Measurements from ENCODE around the gene BPIFB3. TPM values are rescaled to one million over a fixed set of nuclear protein-coding genes. Genes with fewer than 3 reads are reported as not detected.

The BPIFB3 gene
- total RNA-seq, 2 donors from 2014 or later: not detected

GRCh38 chr20:33046412-33046811, 7.3 kb upstream of the BPIFB3 start:
- no peak for DNase-seq (ENCODE audit: low spot score)
- intact Hi-C loops (cut with DNase I): no loop called here

- intact Hi-C loops (cut with DNase I): no loop called here
- no peak for DNase-seq (ENCODE audit: low spot score)
Measured at GRCh38 chr20:33051333-33051732, 2.4 kb upstream of the BPIFB3 start.

DNA sequence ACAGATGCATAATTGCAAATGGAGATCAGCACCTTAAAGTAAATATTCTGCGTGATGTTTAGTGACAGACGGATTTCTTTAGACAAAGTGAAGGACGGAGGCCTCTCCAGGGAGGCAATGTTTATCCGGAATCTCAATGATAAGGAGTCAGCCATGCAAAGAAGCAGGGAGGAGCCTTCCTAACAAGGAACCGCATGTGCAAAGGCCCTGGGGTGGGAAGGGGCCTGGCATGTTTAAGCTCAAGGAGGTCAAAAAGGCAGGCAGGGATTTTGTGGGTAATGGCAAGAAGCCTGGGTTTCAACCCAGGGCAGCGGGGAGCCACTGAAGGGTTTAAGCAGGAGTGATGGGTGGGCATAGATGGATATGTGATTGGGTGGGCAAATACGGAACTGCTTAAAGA, 678 bp downstream of the BPIFB3 start:
- DNase-seq (ENCODE audit: low spot score): no peak
- intact Hi-C loops (cut with DNase I): no loop called here

- DNase-seq (ENCODE audit: low spot score): no peak
- intact Hi-C loops (cut with DNase I): loop anchor here in 1 of 2 donors (1.0 kb wide), 1 partner anchor 27 kb away; no protein-coding TSS in a partner anchor
Measured at GRCh38 chr20:33054791-33055190, 1.1 kb downstream of the BPIFB3 start.

DNA sequence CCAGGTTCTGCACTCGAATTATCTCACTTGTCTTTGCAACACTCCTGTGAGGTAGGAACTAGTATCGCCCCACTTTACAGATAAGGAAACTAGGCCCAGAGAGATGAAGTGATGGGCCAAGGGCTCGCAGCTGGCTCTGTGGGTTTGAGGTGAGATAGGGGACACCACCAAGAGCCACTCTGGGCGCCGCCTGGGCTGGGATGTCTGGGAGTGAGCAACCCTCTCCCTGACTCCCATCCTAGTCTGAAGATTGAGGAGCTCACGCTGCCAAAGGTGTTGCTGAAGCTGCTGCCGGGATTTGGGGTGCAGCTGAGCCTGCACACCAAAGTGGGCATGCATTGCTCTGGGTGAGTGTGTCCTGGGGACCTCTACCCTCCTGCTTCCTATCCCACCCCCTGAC, 5.4 kb downstream of the BPIFB3 start:
- no peak for DNase-seq (ENCODE audit: low spot score)
- intact Hi-C loops (cut with DNase I): no loop called here

DNA sequence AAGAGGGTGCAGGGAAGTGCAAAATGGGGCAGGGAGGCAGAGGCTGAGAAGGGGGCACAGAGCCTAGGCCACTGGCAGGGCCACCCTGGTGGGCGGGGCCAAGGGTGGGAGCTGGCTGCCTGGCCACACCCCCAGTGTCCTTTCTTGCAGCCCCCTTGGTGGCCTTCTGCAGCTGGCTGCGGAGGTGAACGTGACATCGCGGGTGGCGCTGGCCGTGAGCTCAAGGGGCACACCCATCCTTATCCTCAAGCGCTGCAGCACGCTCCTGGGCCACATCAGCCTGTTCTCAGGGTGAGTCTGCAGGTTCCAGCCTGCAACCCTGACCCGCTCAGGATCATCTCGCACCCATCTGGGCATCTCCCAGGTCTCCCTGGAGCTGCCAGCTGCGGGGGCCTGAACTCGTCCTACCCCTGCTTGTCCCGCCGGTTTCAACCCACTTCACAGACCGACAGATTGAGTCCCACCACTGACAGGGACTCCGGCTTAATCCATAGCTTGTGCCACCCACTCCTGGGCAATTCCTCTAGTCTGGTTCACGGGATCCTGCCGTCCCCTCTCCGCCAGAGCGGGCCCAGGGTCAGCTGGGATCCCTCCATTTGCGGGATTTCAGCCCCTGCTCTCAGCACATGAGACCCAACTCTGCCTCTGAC, 6.2 kb downstream of the BPIFB3 start:
- intact Hi-C loops (cut with DNase I): no loop called here
- DNase-seq (ENCODE audit: low spot score): no peak

DNA sequence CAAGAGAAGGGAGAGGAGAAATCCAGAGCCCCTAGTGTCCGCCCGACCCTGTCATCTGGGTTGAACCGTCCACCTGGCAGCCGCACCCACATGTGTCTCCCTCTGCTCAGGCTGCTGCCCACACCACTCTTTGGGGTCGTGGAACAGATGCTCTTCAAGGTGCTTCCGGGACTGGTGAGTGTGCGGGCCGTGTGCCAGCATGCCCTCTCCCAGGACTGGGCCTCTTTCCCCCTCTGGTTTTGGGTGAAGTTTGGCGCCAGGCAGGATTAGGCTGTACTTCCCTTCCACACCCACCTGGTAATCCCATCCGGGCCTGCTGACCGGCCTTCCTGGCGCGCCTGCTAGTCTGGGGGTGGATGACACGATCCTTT, 7.9 kb downstream of the BPIFB3 start:
- DNase-seq (ENCODE audit: low spot score): no peak
- intact Hi-C loops (cut with DNase I): no loop called here

DNA sequence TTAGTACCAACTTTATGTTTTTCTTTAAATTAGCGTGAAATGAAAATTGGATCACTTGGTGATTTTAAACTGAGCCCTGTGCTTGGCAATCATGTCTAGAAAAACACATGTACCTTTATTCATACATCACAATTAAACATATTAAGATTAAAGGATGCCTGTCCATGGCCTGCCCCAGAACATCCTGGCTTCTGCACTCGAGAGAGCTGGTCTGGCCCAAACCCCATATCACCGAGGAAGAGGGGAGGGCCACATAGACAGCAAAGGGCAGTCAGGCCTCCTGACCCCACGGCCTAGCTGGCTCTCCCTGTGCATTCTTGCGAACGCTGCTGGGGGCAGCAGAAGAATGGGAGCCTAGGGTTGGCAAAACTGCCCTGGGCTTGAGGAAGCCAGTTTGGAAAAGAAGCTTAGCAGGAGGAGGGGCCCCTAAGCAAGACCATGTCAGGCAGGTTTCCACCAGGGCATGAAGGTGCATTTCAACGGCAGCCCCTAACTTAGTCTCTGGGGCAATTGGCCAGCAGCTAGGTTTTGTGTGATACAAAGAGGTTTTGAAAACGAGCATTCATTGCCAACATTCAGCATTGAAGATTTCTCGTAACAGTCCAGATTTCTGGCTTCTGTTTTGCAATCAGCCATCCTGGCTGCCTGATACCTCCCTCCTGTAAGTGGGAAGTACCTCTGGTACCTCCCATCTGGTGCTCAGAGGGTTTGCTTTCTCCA, 8.6 kb downstream of the BPIFB3 start:
- intact Hi-C loops (cut with DNase I): no loop called here
- DNase-seq (ENCODE audit: low spot score): no peak

- intact Hi-C loops (cut with DNase I): no loop called here
- DNase-seq (ENCODE audit: low spot score): no peak
Measured at GRCh38 chr20:33062825-33063149, 9.1 kb downstream of the BPIFB3 start.

DNA sequence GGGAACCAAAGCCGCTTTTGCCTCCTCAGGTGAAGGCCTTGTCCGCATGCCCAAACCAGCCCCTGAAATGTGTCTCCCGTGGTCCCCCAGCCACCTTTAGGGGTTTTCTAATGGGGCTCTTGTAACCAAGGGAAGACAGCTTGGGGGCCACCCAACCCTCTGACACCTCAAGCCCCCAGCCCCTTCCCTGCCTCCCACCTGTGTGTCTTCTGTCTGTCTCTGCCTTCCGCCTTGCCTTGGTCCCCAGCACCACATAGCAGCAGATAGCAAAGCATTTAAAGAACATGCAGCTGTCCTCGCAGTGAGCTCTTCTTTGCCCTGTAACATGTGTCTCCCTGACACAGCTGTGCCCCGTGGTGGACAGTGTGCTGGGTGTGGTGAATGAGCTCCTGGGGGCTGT, 9.6 kb downstream of the BPIFB3 start:
- intact Hi-C loops (cut with DNase I): no loop called here
- no peak for DNase-seq (ENCODE audit: low spot score)

GRCh38 chr20:33064572-33065287, 11.0 kb downstream of the BPIFB3 start:
- no peak for DNase-seq (ENCODE audit: low spot score)

GRCh38 chr20:33065785-33066184, 12.1 kb downstream of the BPIFB3 start:
- intact Hi-C loops (cut with DNase I): no loop called here
- DNase-seq (ENCODE audit: low spot score): no peak

More at GRCh38 chr20:33064572-33065287, 11.0 kb downstream of the BPIFB3 start:
- intact Hi-C loops (cut with DNase I): no loop called here

- DNase-seq (ENCODE audit: low spot score): no peak
- intact Hi-C loops (cut with DNase I): no loop called here
Measured at GRCh38 chr20:33067806-33068205, 14.1 kb downstream of the BPIFB3 start.

GRCh38 chr20:33068251-33068939, 14.7 kb downstream of the BPIFB3 start:
- no peak for DNase-seq (ENCODE audit: low spot score)
- intact Hi-C loops (cut with DNase I): no loop called here

- no peak for DNase-seq (ENCODE audit: low spot score)
- intact Hi-C loops (cut with DNase I): no loop called here
Measured at GRCh38 chr20:33069673-33070072, 16.0 kb downstream of the BPIFB3 start.

DNA sequence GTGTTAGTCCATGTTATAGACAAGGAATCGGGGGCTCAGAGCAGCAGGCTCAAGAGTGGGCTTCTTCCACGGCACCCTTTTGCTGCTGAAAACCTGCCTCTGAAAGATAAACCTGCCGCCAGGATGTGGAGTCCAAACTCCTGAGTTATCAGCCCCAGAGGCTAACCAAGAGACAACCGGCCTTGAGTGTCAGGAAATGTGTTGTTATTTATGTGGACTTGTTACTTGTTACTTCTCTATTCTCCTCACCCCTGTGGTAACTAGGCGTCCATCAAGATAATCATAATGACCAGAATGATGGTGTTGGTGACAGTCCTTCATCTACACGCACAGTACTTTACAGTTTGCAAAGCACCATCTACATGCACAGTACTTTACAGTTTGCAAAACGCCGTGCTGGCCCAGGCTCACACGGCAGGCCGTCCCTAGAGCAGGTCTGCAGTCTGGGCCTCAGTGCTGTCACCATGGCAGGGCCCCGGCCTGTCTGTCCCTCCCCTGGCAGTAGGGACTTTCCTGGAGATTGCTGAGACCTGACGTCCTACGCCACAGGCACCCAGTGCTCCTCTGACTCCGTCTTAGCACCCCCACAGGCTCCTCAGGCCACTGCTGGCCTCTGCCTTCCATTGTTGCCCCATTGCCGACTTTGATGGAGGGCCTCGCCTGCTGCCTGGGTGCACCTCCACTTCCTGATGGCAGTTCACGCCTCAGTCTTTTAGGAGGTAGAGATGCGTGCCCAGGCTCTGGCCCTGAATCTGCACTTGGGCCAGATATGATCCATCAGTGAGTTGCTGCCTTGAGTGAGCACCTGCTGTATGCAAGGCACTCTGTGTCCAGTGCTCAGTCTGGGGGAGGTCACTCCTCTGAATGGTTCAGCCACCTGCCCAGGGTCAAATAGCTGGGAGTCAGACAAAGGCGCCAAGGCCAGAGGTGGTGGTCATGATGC, 16.7 kb downstream of the BPIFB3 start:
- intact Hi-C loops (cut with DNase I): no loop called here
- DNase-seq (ENCODE audit: low spot score): no peak

DNA sequence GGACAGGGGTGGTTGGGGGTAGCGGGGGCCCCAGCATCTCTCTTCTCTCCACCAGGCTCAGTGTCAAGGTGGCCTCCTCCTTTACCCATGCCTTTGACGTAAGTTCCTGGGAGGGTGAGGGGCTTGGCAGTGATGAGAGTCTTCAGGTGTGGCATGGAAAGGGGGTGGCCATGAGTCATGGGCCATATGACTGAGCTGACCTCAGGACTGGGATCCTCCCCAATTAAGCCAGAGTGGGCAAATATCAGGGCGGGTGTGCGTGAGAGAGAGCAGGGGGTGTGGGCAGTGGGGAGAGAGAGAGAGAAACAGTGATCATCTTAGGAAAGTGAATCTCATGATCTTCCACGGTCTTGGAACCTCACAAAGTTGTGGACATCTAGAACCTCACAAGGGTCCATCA, 17.5 kb downstream of the BPIFB3 start:
- no peak for DNase-seq (ENCODE audit: low spot score)
- intact Hi-C loops (cut with DNase I): no loop called here

GRCh38 chr20:33072362-33072761, 18.7 kb downstream of the BPIFB3 start:
- no peak for DNase-seq (ENCODE audit: low spot score)
- intact Hi-C loops (cut with DNase I): no loop called here

- DNase-seq (ENCODE audit: low spot score): no peak
- intact Hi-C loops (cut with DNase I): no loop called here
Measured at GRCh38 chr20:33072813-33073212, 19.1 kb downstream of the BPIFB3 start.

Measured in posterior vena cava (tissue), 2 donors.